HCT116 (cell line): ENCODE results near the gene CNTFR. TPM values are rescaled to one million over a fixed set of nuclear protein-coding genes. Genes with fewer than 3 reads are reported as not detected.
A peak's percentile ranks its signal among the peaks of the same experiment; 100 is the strongest.

Experiments used
- ATAC-seq: fragments of 200-7000 bp; cut with Tn5 transposase; 2 replicates; pipeline ENCODE4 v1.9.1; 2020; ENCODE audit warnings: mild to moderate bottlenecking, moderate library complexity
- BruUV-seq: library from RNA; stranded (reverse); fragments of 400-500 nt; replicated peaks from 2 replicates; lab custom pipeline; 2021; lab: Mats Ljungman, UMichigan
- CTCF ChIA-PET: fragments of 300-600 bp; sonication (Branson Sonifier 250); formaldehyde crosslinking; loops from one replicate; lab custom pipeline; 2021; ENCODE audit warnings: antibody characterized with exemption; lab: Charles Lee
- POLR2A ChIA-PET: fragments of 300-600, 350-600 bp; sonication (Branson Sonifier 250); formaldehyde crosslinking; loops from one replicate; lab custom pipeline; 2021; ENCODE audit warnings: antibody characterized with exemption; lab: Charles Lee
- RAD21 ChIA-PET, 2 experiments: fragments of 300-600 bp; sonication (Branson Sonifier 250); formaldehyde crosslinking; loops; one replicate each; lab custom pipeline; 2023; ENCODE audit warnings: low total read pairs in 2 of 2; ENCODE audit not compliant: uncharacterized antibody in 2 of 2, unreplicated experiment in 2 of 2, low non-redundant PET in 1 of 2; lab: Charles Lee
- DNase-seq: peaks from one replicate; pipeline ENCODE4 v3.0.0-alpha.2; 2010; ENCODE audit warnings: low read depth, low spot score
- H2AFZ ChIP-seq: fragments of 200-600 bp; shearing (Covaris generic), sonication (generic); 2 replicates; pipeline ENCODE4 v1.6.1; 2017; ENCODE audit warnings: low read depth, mixed run types, mixed read lengths, antibody characterized with exemption, low read length; ENCODE audit not compliant: poor library complexity, severe bottlenecking
- H3K27ac ChIP-seq: 2 replicates; pipeline ENCODE4 v1.5.1; 2012; ENCODE audit warnings: low read depth, low read length
- H3K27me3 ChIP-seq: fragments of 200-600 bp; sonication (generic); 2 replicates; pipeline ENCODE4 v1.6.1; 2016; ENCODE audit warnings: mixed run types, low read length, mixed read lengths; ENCODE audit not compliant: insufficient read depth
- H3K36me3 ChIP-seq, 2 experiments: fragments of 200-500 bp in 1 of 2; fragments of 200-600 bp in 1 of 2; sonication (Bioruptor generic) in 1 of 2; sonication (generic) in 1 of 2; 2 replicates each; pipeline versions ENCODE4 v1.5.1 to v1.6.1; 2014 to 2016; ENCODE audit warnings: low read length in 2 of 2, inconsistent platforms in 1 of 2, mixed read lengths in 1 of 2, mixed run types in 1 of 2; ENCODE audit not compliant: insufficient read depth in 2 of 2, control insufficient read depth in 1 of 2
- H3K4me1 ChIP-seq, 2 experiments: fragments of 200-600 bp in 1 of 2; sonication (generic) in 1 of 2; 2 replicates each; pipeline versions ENCODE4 v1.5.1 to v1.6.1; 2012 to 2017; ENCODE audit warnings: low read length in 2 of 2, inconsistent platforms in 1 of 2, mild to moderate bottlenecking in 1 of 2, mixed read lengths in 1 of 2, mixed run types in 1 of 2, moderate library complexity in 1 of 2; ENCODE audit not compliant: insufficient read depth in 2 of 2, control insufficient read depth in 1 of 2
- H3K4me2 ChIP-seq: fragments of 200-600 bp; sonication (generic); 2 replicates; pipeline ENCODE4 v1.6.1; 2017; ENCODE audit warnings: mixed run types, low read length, mixed read lengths
- H3K4me3 ChIP-seq, 2 experiments: fragments of 200-600 bp in 1 of 2; sonication (generic) in 1 of 2; replicated peaks in 1 of 2; 2 replicates each; pipeline ENCODE4 v1.5.1; 2011 to 2016; ENCODE audit warnings: low read length in 2 of 2, control low read depth in 1 of 2, low read depth in 1 of 2, mild to moderate bottlenecking in 1 of 2, mixed read lengths in 1 of 2, mixed run types in 1 of 2
- H3K79me2 ChIP-seq: fragments of 200-600 bp; sonication (generic); 2 replicates; pipeline ENCODE4 v1.6.1; 2017; ENCODE audit warnings: mild to moderate bottlenecking, mixed run types, low read length, moderate library complexity, mixed read lengths; ENCODE audit not compliant: insufficient read depth
- H3K9ac ChIP-seq: fragments of 200-600 bp; sonication (generic); 2 replicates; pipeline ENCODE4 v1.6.1; 2016; ENCODE audit warnings: low read length, mixed read lengths
- H3K9me2 ChIP-seq: fragments of 200-600 bp; sonication (generic), shearing (Covaris generic); 2 replicates; pipeline ENCODE4 v1.6.1; 2017; ENCODE audit warnings: mixed run types, mild to moderate bottlenecking, moderate library complexity; ENCODE audit not compliant: insufficient read depth
- H3K9me3 ChIP-seq, 2 experiments: fragments of 200-500 bp in 1 of 2; fragments of 200-600 bp in 1 of 2; sonication (Bioruptor generic) in 1 of 2; sonication (generic) in 1 of 2; 2 replicates each; pipeline ENCODE4 v1.6.1; 2014 to 2017; ENCODE audit warnings: low read length in 2 of 2, mixed read lengths in 2 of 2, inconsistent platforms in 1 of 2, low read depth in 1 of 2, mild to moderate bottlenecking in 1 of 2, mixed run types in 1 of 2, moderate library complexity in 1 of 2; ENCODE audit not compliant: control insufficient read depth in 1 of 2, insufficient read depth in 1 of 2
- H4K20me1 ChIP-seq: fragments of 200-600 bp; sonication (generic), shearing (Covaris generic); 2 replicates; pipeline ENCODE4 v1.6.1; 2017; ENCODE audit warnings: mixed run types, mild to moderate bottlenecking, moderate library complexity; ENCODE audit not compliant: insufficient read depth
- CBX3 ChIP-seq: IDR thresholded peaks from 2 replicates; pipeline ENCODE4 v1.6.1; 2012; ENCODE audit warnings: low read depth
- CEBPB ChIP-seq: IDR thresholded peaks from 2 replicates; pipeline ENCODE4 v1.6.1; 2012; ENCODE audit warnings: low read depth
- EZH2phosphoT487 ChIP-seq: fragments of 200-600 bp; IDR thresholded peaks from 2 replicates; pipeline ENCODE4 v1.6.1; 2018; ENCODE audit warnings: antibody characterized with exemption, borderline replicate concordance
- RAD21 ChIP-seq: IDR thresholded peaks from 2 replicates; pipeline ENCODE4 v1.6.1; 2012; ENCODE audit warnings: low read depth, mild to moderate bottlenecking
- SRF ChIP-seq: IDR thresholded peaks from 2 replicates; pipeline ENCODE4 v1.6.1; 2012; ENCODE audit warnings: low read depth
- intact Hi-C: fragments of 100-400 bp; cut with micrococcal nuclease; formaldehyde crosslinking; loops from 2 replicates; pipeline ENCODE4 v1.10.0; 2022
- total RNA-seq: library from RNA; stranded (reverse); gene quantifications from one replicate; pipeline ENCODE4 v1.2.1, GENCODE V29; 2021; ENCODE audit not compliant: unreplicated experiment
- TF ChIP-seq, protein P1 (sequence below): IDR thresholded peaks from 2 replicates; pipeline ENCODE4 v1.6.1; 2012
- TF ChIP-seq, protein P2 (sequence below): IDR thresholded peaks from 2 replicates; pipeline ENCODE4 v1.6.1; 2012; ENCODE audit warnings: low read depth
- TF ChIP-seq, protein P3 (sequence below): IDR thresholded peaks from 2 replicates; pipeline ENCODE4 v1.6.1; 2011; ENCODE audit warnings: mild to moderate bottlenecking, low read length, moderate library complexity; ENCODE audit not compliant: insufficient replicate concordance; ENCODE audit errors: extremely low read depth

CNTFR gene
- total RNA-seq, 1 experiment from 2014 or later, result not detected

- CTCF ChIA-PET, result interaction anchor here (0.6 to 3.2 kb wide), 17 partner anchors 9 to 188 kb away, joined by 3 to 47 read pairs (median 4); no protein-coding TSS in a partner anchor
- no peaks in the 10 kb centered on the region for H3K27me3 ChIP-seq
- intact Hi-C loops, result loop anchor here (1.0 to 10.0 kb wide), 4 partner anchors 44 to 187 kb away; no protein-coding TSS in a partner anchor
- DNase-seq (no peak), ATAC-seq (no peak)
- no peak overlapping the region for H3K4me3 ChIP-seq
- no peaks in the 10 kb centered on the region for H3K9me2 ChIP-seq
- no TSS peak for BruUV-seq
- no peaks in the 10 kb centered on the region for H3K79me2 ChIP-seq
- no peaks in the 10 kb centered on the region for H3K36me3 ChIP-seq
- H2AFZ ChIP-seq, result peak overlapping the region; percentile 77
- no peak for TF ChIP-seq SRF
- TF ChIP-seq, protein P1, sequence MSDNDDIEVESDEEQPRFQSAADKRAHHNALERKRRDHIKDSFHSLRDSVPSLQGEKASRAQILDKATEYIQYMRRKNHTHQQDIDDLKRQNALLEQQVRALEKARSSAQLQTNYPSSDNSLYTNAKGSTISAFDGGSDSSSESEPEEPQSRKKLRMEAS, result no peak
- no peak for TF ChIP-seq CBX3
- no peak for TF ChIP-seq EZH2phosphoT487
- no peak for TF ChIP-seq CEBPB
- TF ChIP-seq, protein P2, sequence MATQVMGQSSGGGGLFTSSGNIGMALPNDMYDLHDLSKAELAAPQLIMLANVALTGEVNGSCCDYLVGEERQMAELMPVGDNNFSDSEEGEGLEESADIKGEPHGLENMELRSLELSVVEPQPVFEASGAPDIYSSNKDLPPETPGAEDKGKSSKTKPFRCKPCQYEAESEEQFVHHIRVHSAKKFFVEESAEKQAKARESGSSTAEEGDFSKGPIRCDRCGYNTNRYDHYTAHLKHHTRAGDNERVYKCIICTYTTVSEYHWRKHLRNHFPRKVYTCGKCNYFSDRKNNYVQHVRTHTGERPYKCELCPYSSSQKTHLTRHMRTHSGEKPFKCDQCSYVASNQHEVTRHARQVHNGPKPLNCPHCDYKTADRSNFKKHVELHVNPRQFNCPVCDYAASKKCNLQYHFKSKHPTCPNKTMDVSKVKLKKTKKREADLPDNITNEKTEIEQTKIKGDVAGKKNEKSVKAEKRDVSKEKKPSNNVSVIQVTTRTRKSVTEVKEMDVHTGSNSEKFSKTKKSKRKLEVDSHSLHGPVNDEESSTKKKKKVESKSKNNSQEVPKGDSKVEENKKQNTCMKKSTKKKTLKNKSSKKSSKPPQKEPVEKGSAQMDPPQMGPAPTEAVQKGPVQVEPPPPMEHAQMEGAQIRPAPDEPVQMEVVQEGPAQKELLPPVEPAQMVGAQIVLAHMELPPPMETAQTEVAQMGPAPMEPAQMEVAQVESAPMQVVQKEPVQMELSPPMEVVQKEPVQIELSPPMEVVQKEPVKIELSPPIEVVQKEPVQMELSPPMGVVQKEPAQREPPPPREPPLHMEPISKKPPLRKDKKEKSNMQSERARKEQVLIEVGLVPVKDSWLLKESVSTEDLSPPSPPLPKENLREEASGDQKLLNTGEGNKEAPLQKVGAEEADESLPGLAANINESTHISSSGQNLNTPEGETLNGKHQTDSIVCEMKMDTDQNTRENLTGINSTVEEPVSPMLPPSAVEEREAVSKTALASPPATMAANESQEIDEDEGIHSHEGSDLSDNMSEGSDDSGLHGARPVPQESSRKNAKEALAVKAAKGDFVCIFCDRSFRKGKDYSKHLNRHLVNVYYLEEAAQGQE, result no peak
- TF ChIP-seq, protein P3, sequence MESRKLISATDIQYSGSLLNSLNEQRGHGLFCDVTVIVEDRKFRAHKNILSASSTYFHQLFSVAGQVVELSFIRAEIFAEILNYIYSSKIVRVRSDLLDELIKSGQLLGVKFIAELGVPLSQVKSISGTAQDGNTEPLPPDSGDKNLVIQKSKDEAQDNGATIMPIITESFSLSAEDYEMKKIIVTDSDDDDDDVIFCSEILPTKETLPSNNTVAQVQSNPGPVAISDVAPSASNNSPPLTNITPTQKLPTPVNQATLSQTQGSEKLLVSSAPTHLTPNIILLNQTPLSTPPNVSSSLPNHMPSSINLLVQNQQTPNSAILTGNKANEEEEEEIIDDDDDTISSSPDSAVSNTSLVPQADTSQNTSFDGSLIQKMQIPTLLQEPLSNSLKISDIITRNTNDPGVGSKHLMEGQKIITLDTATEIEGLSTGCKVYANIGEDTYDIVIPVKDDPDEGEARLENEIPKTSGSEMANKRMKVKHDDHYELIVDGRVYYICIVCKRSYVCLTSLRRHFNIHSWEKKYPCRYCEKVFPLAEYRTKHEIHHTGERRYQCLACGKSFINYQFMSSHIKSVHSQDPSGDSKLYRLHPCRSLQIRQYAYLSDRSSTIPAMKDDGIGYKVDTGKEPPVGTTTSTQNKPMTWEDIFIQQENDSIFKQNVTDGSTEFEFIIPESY, result no peak
- TF ChIP-seq RAD21, result no peak
- H3K9ac ChIP-seq, result no peak overlapping the region
- no peaks in the 10 kb centered on the region for H4K20me1 ChIP-seq
- peaks cover 0 to 8% of the 10 kb centered on the region in 2 experiments; a peak in 2 of 4 replicates for H3K4me1 ChIP-seq
- H3K4me2 ChIP-seq, result no peak overlapping the region
- POLR2A ChIA-PET, result no interaction called here
- RAD21 ChIA-PET, result interaction anchor here (0.6 to 2.3 kb wide), 8 partner anchors 44 to 367 kb away, joined by 3 to 8 read pairs (median 3); no protein-coding TSS in a partner anchor
- no peaks in the 10 kb centered on the region for H3K9me3 ChIP-seq
- H3K27ac ChIP-seq, result no peak overlapping the region
These were observed 2.7 kb upstream of the CNTFR start for GRCh38 chr9:34591917-34592866.
